Naive thymus-derived CD4-positive, alpha-beta T cell (primary cell): ENCODE measurements around the gene PLCL2. TPM values are rescaled to one million over a fixed set of nuclear protein-coding genes. Genes with fewer than 3 reads are reported as not detected.

Experiments
- ATAC-seq: fragments of 150-1000 bp; cut with Tn5 transposase; 2 replicates; pipeline ENCODE4 v1.10.0; 2021; ENCODE audit warnings: mild to moderate bottlenecking, moderate library complexity
- CTCF ChIA-PET: fragments of 350-600 bp; sonication (Branson Sonifier 250); formaldehyde crosslinking; loops from one replicate; lab custom pipeline; 2021; ENCODE audit warnings: antibody characterized with exemption; lab: Charles Lee
- POLR2A ChIA-PET: fragments of 350-600 bp; sonication (Branson Sonifier 250); formaldehyde crosslinking; loops from one replicate; lab custom pipeline; 2021; ENCODE audit warnings: antibody characterized with exemption, inconsistent platforms; lab: Charles Lee
- DNase-seq, 9 donors: peaks; one replicate each; pipeline versions ENCODE4 v3.0.0 to v3.0.0-alpha.2; 2020 to 2022; ENCODE audit warnings: mixed read lengths in 1 of 9
- H3K27ac ChIP-seq: one replicate; pipeline ENCODE4 v1.7.0; 2013; ENCODE audit warnings: mild to moderate bottlenecking, low read depth, low read length, moderate library complexity
- H3K27me3 ChIP-seq, 2 donors: one replicate each; pipeline ENCODE4 v1.7.0; 2013; ENCODE audit warnings: low read length in 2 of 2, mild to moderate bottlenecking in 2 of 2, moderate library complexity in 2 of 2; ENCODE audit not compliant: control insufficient read depth in 2 of 2, insufficient read depth in 2 of 2
- H3K36me3 ChIP-seq, 3 experiments: 1 replicate in 2 of 3; 2 replicates in 1 of 3; pipeline ENCODE4 v1.7.0; 2013; ENCODE audit warnings: low read length in 3 of 3, mild to moderate bottlenecking in 3 of 3, moderate library complexity in 1 of 3; ENCODE audit not compliant: insufficient read depth in 3 of 3, control insufficient read depth in 2 of 3
- H3K4me1 ChIP-seq, 2 donors: one replicate each; pipeline ENCODE4 v1.7.0; 2013; ENCODE audit warnings: low read length in 2 of 2, mild to moderate bottlenecking in 2 of 2, moderate library complexity in 1 of 2; ENCODE audit not compliant: control insufficient read depth in 2 of 2, insufficient read depth in 2 of 2
- H3K4me3 ChIP-seq: 2 replicates; pipeline ENCODE4 v1.7.0; 2013; ENCODE audit warnings: mild to moderate bottlenecking, low read length
- H3K9me3 ChIP-seq, 3 experiments: 1 replicate in 2 of 3; 2 replicates in 1 of 3; pipeline ENCODE4 v1.7.0; 2013; ENCODE audit warnings: low read length in 3 of 3; ENCODE audit not compliant: control insufficient read depth in 2 of 3
- H3K27ac Mint-ChIP-seq, 9 donors: one replicate each; pipeline ENCODE4 v1.8.0; 2020 to 2022; ENCODE audit warnings: mixed read lengths in 9 of 9, mild to moderate bottlenecking in 8 of 9, moderate library complexity in 5 of 9, inconsistent platforms in 2 of 9
- H3K27me3 Mint-ChIP-seq, 5 donors: one replicate each; pipeline ENCODE4 v1.8.0; 2021 to 2022; ENCODE audit warnings: mixed read lengths in 5 of 5, mild to moderate bottlenecking in 1 of 5
- H3K36me3 Mint-ChIP-seq, 5 donors: one replicate each; pipeline ENCODE4 v1.8.0; 2020 to 2022; ENCODE audit warnings: mixed read lengths in 5 of 5, mild to moderate bottlenecking in 3 of 5, inconsistent platforms in 1 of 5
- H3K4me1 Mint-ChIP-seq, 7 donors: one replicate each; pipeline ENCODE4 v1.8.0; 2020 to 2022; ENCODE audit warnings: mixed read lengths in 7 of 7, mild to moderate bottlenecking in 3 of 7, inconsistent platforms in 1 of 7
- H3K4me3 Mint-ChIP-seq, 10 donors: one replicate each; pipeline ENCODE4 v1.8.0; 2020 to 2022; ENCODE audit warnings: mild to moderate bottlenecking in 10 of 10, mixed read lengths in 10 of 10, moderate library complexity in 6 of 10, inconsistent platforms in 2 of 10
- H3K9me3 Mint-ChIP-seq, 11 donors: one replicate each; pipeline ENCODE4 v1.8.0; 2020 to 2022; ENCODE audit warnings: mixed read lengths in 11 of 11, mild to moderate bottlenecking in 4 of 11, inconsistent platforms in 1 of 11, moderate library complexity in 1 of 11
- intact Hi-C, 2 donors: fragments of 100-400 bp; cut with micrococcal nuclease; formaldehyde crosslinking; loops; one replicate each; pipeline ENCODE4 v1.15.1; 2023
- polyA plus RNA-seq, 2 donors: library from polyadenylated mRNA; unstranded; fragments of 300-500 nt; fragmentation: Illumina TruSeq; gene quantifications; one replicate each; pipeline ENCODE4 v1.2.3, GENCODE V29; 2021
- total RNA-seq, 6 experiments: library from RNA in 5 of 6; stranded (reverse) in 5 of 6; gene quantifications; 1 replicate in 5 of 6; 2 replicates in 1 of 6; pipeline ENCODE4 v1.2.3 and lab custom pipeline; 2021 to 2026

PLCL2 gene
- total and polyA plus RNA-seq, 7 experiments from 2014 or later = 48.9 to 90.8 (median 64.1) TPM

- ATAC-seq = no peak
- Histone ChIP-seq H3K9me3 (no peaks in the 10 kb centered on the region), H3K27me3 (no peaks in the 10 kb centered on the region), H3K4me1 (peaks cover 3 to 4% of the 10 kb centered on the region in 2 donors), H3K36me3 (peaks cover 0 to 11% (median 0%) of the 10 kb centered on the region in 3 experiments), H3K27ac (no peak overlapping the region), H3K4me3 (no peak overlapping the region)
- intact Hi-C loops = loop anchor here (2.0 to 10.0 kb wide), 3 partner anchors 25 to 1553 kb away; partner anchors contain the start of gene SATB1 (in 1 of the 2)
- ChIA-PET CTCF (interaction anchor here (0.8 kb wide), 1 partner anchor 1245 kb away, joined by 4 read pairs; no protein-coding TSS in a partner anchor), POLR2A (interaction anchor here (0.6 to 1.4 kb wide), 2 partner anchors 38 to 40 kb away, joined by 3 read pairs; no protein-coding TSS in a partner anchor)
- Mint-ChIP-seq H3K27me3 (peaks cover 0 to 22% (median 0%) of the 10 kb centered on the region in 5 donors), H3K4me3 (peak overlapping the region in 7 of 10 donors; percentile 33 to 99 (median 79)), H3K4me1 (peaks cover 6 to 22% (median 15%) of the 10 kb centered on the region in 7 donors), H3K9me3 (no peaks in the 10 kb centered on the region), H3K27ac (peak overlapping the region in 7 of 9 donors; percentile 13 to 89 (median 75)), H3K36me3 (peaks cover 0 to 20% (median 0%) of the 10 kb centered on the region in 5 donors)
- DNase-seq = no peak
Observed at GRCh38 chr3:16881896-16882630, 2.7 kb upstream of the PLCL2 start.

GRCh38 chr3:16883057-16883722 lies 1.6 kb upstream of the PLCL2 start:
- Mint-ChIP-seq H3K4me3 (peak overlapping the region; percentile 67 to 99 (median 84)), H3K27me3 (peaks cover 0 to 12% (median 0%) of the 10 kb centered on the region in 5 donors), H3K9me3 (no peaks in the 10 kb centered on the region), H3K36me3 (peaks cover 0 to 19% (median 0%) of the 10 kb centered on the region in 5 donors), H3K4me1 (peaks cover 17 to 33% (median 26%) of the 10 kb centered on the region in 7 donors), H3K27ac (peak overlapping the region; percentile 71 to 89 (median 86))
- no peak for DNase-seq
- H3K4me3 ChIP-seq = no peak overlapping the region
- no peaks in the 10 kb centered on the region for H3K27me3 ChIP-seq
- ChIA-PET CTCF (interaction anchor here (0.8 to 3.0 kb wide), 4 partner anchors 26 to 349 kb away, joined by 3 to 12 read pairs (median 4); no protein-coding TSS in a partner anchor), POLR2A (interaction anchor here (0.5 to 7.0 kb wide), 5 partner anchors 13 to 101 kb away, joined by 4 to 87 read pairs (median 5); no protein-coding TSS in a partner anchor)
- intact Hi-C loops = loop anchor here (2.0 to 10.0 kb wide), 3 partner anchors 26 to 1552 kb away; partner anchors contain the start of gene SATB1 (in 1 of the 2)
- H3K4me1 ChIP-seq = peaks cover 11 to 13% of the 10 kb centered on the region in 2 donors
- no peak overlapping the region for H3K27ac ChIP-seq
- H3K36me3 ChIP-seq = peaks cover 0 to 11% (median 0%) of the 10 kb centered on the region in 3 experiments
- H3K9me3 ChIP-seq = no peaks in the 10 kb centered on the region
- no peak for ATAC-seq

GRCh38 chr3:16883723-16884083 lies 1.1 kb upstream of the PLCL2 start:
- H3K9me3 Mint-ChIP-seq = no peaks in the 10 kb centered on the region
- peak overlapping the region; percentile 46 for H3K4me3 ChIP-seq
- H3K27ac ChIP-seq = peak overlapping the region; percentile 78
- peaks cover 11 to 13% of the 10 kb centered on the region in 2 donors for H3K4me1 ChIP-seq
- H3K27me3 ChIP-seq = no peaks in the 10 kb centered on the region
- no peaks in the 10 kb centered on the region for H3K9me3 ChIP-seq
- ChIA-PET POLR2A (interaction anchor here (0.9 to 7.0 kb wide), 10 partner anchors 13 to 110 kb away, joined by 4 to 87 read pairs (median 6); no protein-coding TSS in a partner anchor), CTCF (interaction anchor here (0.8 to 3.0 kb wide), 4 partner anchors 25 to 348 kb away, joined by 3 to 12 read pairs (median 4); no protein-coding TSS in a partner anchor)
- peaks cover 0 to 19% (median 0%) of the 10 kb centered on the region in 5 donors for H3K36me3 Mint-ChIP-seq
- DNase-seq (no peak), ATAC-seq (no peak)
- intact Hi-C loops = loop anchor here (1.0 to 10.0 kb wide), 14 partner anchors 17 to 1551 kb away; partner anchors contain the start of genes DPH3 (in 1 of the 2), OXNAD1 (in 1 of the 2) and SATB1 (in 1 of the 2)
- peaks cover 0 to 11% (median 0%) of the 10 kb centered on the region in 3 experiments for H3K36me3 ChIP-seq
- H3K27me3 Mint-ChIP-seq = peaks cover 0 to 9% (median 0%) of the 10 kb centered on the region in 5 donors
- H3K4me3 Mint-ChIP-seq = peak overlapping the region; percentile 67 to 99 (median 84)
- peaks cover 22 to 35% (median 30%) of the 10 kb centered on the region in 7 donors for H3K4me1 Mint-ChIP-seq
- peak overlapping the region; percentile 71 to 89 (median 86) for H3K27ac Mint-ChIP-seq

GRCh38 chr3:16884084-16884747 lies 539 bp upstream of the PLCL2 start:
- H3K4me3 Mint-ChIP-seq = peak overlapping the region; percentile 90 to 99 (median 96)
- DNase-seq (peak; percentile 44 to 77 (median 66)), ATAC-seq (peak; percentile 69)
- no peaks in the 10 kb centered on the region for H3K27me3 ChIP-seq
- peaks cover 12 to 14% of the 10 kb centered on the region in 2 donors for H3K4me1 ChIP-seq
- peaks cover 0 to 7% (median 0%) of the 10 kb centered on the region in 5 donors for H3K27me3 Mint-ChIP-seq
- H3K9me3 Mint-ChIP-seq = no peaks in the 10 kb centered on the region
- peaks cover 27 to 40% (median 35%) of the 10 kb centered on the region in 7 donors for H3K4me1 Mint-ChIP-seq
- peaks cover 0 to 19% (median 0%) of the 10 kb centered on the region in 5 donors for H3K36me3 Mint-ChIP-seq
- H3K9me3 ChIP-seq = no peaks in the 10 kb centered on the region
- peak overlapping the region; percentile 78 for H3K27ac ChIP-seq
- H3K27ac Mint-ChIP-seq = peak overlapping the region; percentile 92 to 99 (median 97)
- H3K36me3 ChIP-seq = peaks cover 0 to 11% (median 0%) of the 10 kb centered on the region in 3 experiments
- POLR2A ChIA-PET = interaction anchor here (0.6 to 7.0 kb wide), 14 partner anchors 12 to 109 kb away, joined by 3 to 87 read pairs (median 4); no protein-coding TSS in a partner anchor
- H3K4me3 ChIP-seq = peak overlapping the region; percentile 46
- intact Hi-C loops = loop anchor here (1.0 to 10.0 kb wide), 13 partner anchors 17 to 1551 kb away; partner anchors contain the start of genes DPH3 (in 1 of the 2), OXNAD1 (in 1 of the 2) and SATB1 (in 1 of the 2)
- CTCF ChIA-PET = interaction anchor here (0.6 to 3.0 kb wide), 12 partner anchors 9 to 349 kb away, joined by 3 to 12 read pairs (median 4); no protein-coding TSS in a partner anchor

- H3K27ac ChIP-seq = peak overlapping the region; percentile 78
- DNase-seq (peak in 1 of 9 donors; percentile 53), ATAC-seq (no peak)
- H3K36me3 Mint-ChIP-seq = peaks cover 0 to 18% (median 0%) of the 10 kb centered on the region in 5 donors
- H3K27me3 Mint-ChIP-seq = no peaks in the 10 kb centered on the region
- peaks cover 27 to 29% of the 10 kb centered on the region in 2 donors for H3K4me1 ChIP-seq
- H3K4me1 Mint-ChIP-seq = peaks cover 42 to 56% (median 51%) of the 10 kb centered on the region in 7 donors
- H3K9me3 ChIP-seq = no peaks in the 10 kb centered on the region
- peak overlapping the region; percentile 91 for H3K4me3 ChIP-seq
- intact Hi-C loops = loop anchor here (1.0 to 10.0 kb wide), 17 partner anchors 15 to 1549 kb away; partner anchors contain the start of genes OXNAD1 (in 2 of the 2), DPH3 (in 1 of the 2) and SATB1 (in 1 of the 2)
- H3K4me3 Mint-ChIP-seq = peak overlapping the region; percentile 92 to 99 (median 97)
- peak overlapping the region; percentile 90 to 99 (median 95) for H3K27ac Mint-ChIP-seq
- H3K27me3 ChIP-seq = no peaks in the 10 kb centered on the region
- H3K9me3 Mint-ChIP-seq = no peaks in the 10 kb centered on the region
- POLR2A ChIA-PET = interaction anchor here (0.6 to 7.0 kb wide), 8 partner anchors 11 to 347 kb away, joined by 3 to 87 read pairs (median 6); no protein-coding TSS in a partner anchor
- CTCF ChIA-PET = interaction anchor here (0.6 to 3.0 kb wide), 8 partner anchors 8 to 100 kb away, joined by 3 to 12 read pairs (median 3); no protein-coding TSS in a partner anchor
- peaks cover 0 to 11% (median 0%) of the 10 kb centered on the region in 3 experiments for H3K36me3 ChIP-seq
Observed at GRCh38 chr3:16885593-16886302, 993 bp downstream of the PLCL2 start.
